ENCODE measurements around the gene TTC13. TPM values are rescaled to one million over a fixed set of nuclear protein-coding genes. Genes with fewer than 3 reads are reported as not detected.

TTC13 gene
- total RNA-seq, 1 experiment from 2014 or later: 12.3 TPM

DNA sequence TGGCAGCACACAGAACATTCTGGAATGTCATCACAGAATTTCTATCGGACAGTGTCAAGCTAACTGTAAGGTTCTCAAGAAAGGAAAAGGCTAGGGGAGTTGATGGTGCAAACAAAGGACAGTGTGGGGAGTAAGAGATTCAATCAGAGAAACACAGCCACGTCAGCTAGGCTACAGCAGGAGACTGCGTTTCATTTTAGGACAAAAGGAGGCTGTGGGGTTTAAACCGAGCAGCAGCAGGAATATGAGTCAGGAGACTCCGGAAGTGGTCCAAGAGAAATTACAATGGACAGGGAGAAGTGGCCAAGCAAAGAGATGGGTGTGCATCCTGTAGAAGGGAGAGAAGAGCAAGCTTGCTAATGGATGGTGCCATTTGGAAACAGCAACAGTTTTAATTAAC is 72.9 kb downstream of the TTC13 start:
- Histone ChIP-seq H3K36me3 (ENCODE audit: control insufficient read depth in 1 of 2, insufficient read depth in 2 of 2, low read length in 2 of 2) (no peaks in the 10 kb centered on the region; a peak in 1 of 4 replicates), H3K27me3 (ENCODE audit: insufficient read depth, low read length) (no peaks in the 10 kb centered on the region), H3K4me2 (ENCODE audit: low read length) (no peak overlapping the region), H3K9me3 (ENCODE audit: control insufficient read depth in 1 of 2, insufficient read depth in 1 of 2, low read depth in 1 of 2, low read length in 2 of 2) (no peaks in the 10 kb centered on the region), H3K9me2 (ENCODE audit: insufficient read depth) (no peaks in the 10 kb centered on the region), H3K27ac (ENCODE audit: low read depth, low read length) (no peak overlapping the region), H2AFZ (ENCODE audit: low read depth, low read length, poor library complexity, severe bottlenecking) (no peak overlapping the region), H3K4me3 (replicated peaks in 1 of 2; ENCODE audit: low read depth in 1 of 2, low read length in 2 of 2) (no peak overlapping the region), H3K4me1 (ENCODE audit: control insufficient read depth in 1 of 2, insufficient read depth in 2 of 2, low read length in 2 of 2) (no peaks in the 10 kb centered on the region), H3K79me2 (ENCODE audit: insufficient read depth, low read length) (no peaks in the 10 kb centered on the region), H3K9ac (ENCODE audit: low read length) (no peak overlapping the region), H4K20me1 (ENCODE audit: insufficient read depth) (no peaks in the 10 kb centered on the region)
- CTCF ChIA-PET: no interaction called here
- intact Hi-C loops (cut with micrococcal nuclease): no loop called here
- BruUV-seq (replicated peaks): no TSS peak
- TF ChIP-seq ZFX (IDR thresholded peaks at IDR 0.05) (no peak), EZH2phosphoT487 (IDR thresholded peaks at IDR 0.05; ENCODE audit: borderline replicate concordance) (no peak)
- RAD21 ChIA-PET (ENCODE audit: low non-redundant PET in 1 of 2, low total read pairs in 2 of 2, uncharacterized antibody in 2 of 2, unreplicated experiment in 2 of 2): no interaction called here
- ATAC-seq (no peak), DNase-seq (ENCODE audit: low read depth, low spot score) (no peak)
- POLR2A ChIA-PET: no interaction called here

DNA sequence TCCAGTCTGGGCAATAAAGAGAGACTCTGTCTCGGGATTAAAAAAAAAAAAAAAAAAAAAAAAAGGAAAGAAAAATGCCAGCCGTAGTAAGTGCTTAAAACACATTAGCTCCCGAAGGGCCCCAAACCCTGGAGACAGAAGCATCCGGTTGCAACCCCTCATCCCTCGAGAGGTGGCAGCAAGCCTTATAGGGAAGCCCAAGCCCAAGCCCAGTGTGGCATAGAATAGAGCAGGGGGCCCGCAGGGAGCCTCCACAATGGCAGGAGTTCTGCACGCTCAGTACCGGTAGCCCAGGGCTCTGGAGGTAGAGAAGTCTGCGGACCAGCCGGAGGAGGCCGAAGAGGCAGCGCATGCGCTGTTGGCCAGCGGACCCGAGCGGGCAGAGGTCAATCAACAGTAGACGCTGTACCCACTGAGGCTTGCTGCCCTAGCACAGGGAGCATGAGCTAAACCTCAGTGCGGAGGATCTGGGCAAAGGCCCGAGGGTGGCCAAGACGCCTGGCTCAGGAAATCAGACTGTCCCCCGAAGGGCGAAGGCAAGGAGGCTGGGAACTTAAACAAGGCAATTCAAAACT is 76.2 kb downstream of the TTC13 start:
- DNase-seq (ENCODE audit: low read depth, low spot score): no peak
- no peak overlapping the region for H2AFZ ChIP-seq (ENCODE audit: low read depth, low read length, poor library complexity, severe bottlenecking)
- H4K20me1 ChIP-seq (ENCODE audit: insufficient read depth): no peaks in the 10 kb centered on the region
- H3K9me2 ChIP-seq (ENCODE audit: insufficient read depth): no peaks in the 10 kb centered on the region
- no peaks in the 10 kb centered on the region for H3K9me3 ChIP-seq (ENCODE audit: control insufficient read depth in 1 of 2, insufficient read depth in 1 of 2, low read depth in 1 of 2, low read length in 2 of 2)
- no peak overlapping the region for H3K4me3 ChIP-seq (replicated peaks in 1 of 2; ENCODE audit: low read depth in 1 of 2, low read length in 2 of 2)
- ChIA-PET POLR2A (no interaction called here), CTCF (no interaction called here), RAD21 (ENCODE audit: low non-redundant PET in 1 of 2, low total read pairs in 2 of 2, uncharacterized antibody in 2 of 2, unreplicated experiment in 2 of 2) (no interaction called here)
- intact Hi-C loops (cut with micrococcal nuclease): no loop called here
- H3K4me1 ChIP-seq (ENCODE audit: control insufficient read depth in 1 of 2, insufficient read depth in 2 of 2, low read length in 2 of 2): no peaks in the 10 kb centered on the region
- no peak for ATAC-seq
- H3K27ac ChIP-seq (ENCODE audit: low read depth, low read length): no peak overlapping the region
- no peaks in the 10 kb centered on the region for H3K36me3 ChIP-seq (ENCODE audit: control insufficient read depth in 1 of 2, insufficient read depth in 2 of 2, low read length in 2 of 2)
- no peaks in the 10 kb centered on the region for H3K27me3 ChIP-seq (ENCODE audit: insufficient read depth, low read length)
- TF ChIP-seq ZBTB33 (IDR thresholded peaks at IDR 0.05; ENCODE audit: extremely low read depth, insufficient replicate concordance, low read length) (no peak), RAD21 (IDR thresholded peaks at IDR 0.05; ENCODE audit: low read depth) (no peak), POLR2AphosphoS5 (IDR thresholded peaks at IDR 0.05; ENCODE audit: low read depth, low read length) (no peak), EGR1 (IDR thresholded peaks at IDR 0.05; ENCODE audit: low read depth) (no peak), SIN3A (IDR thresholded peaks at IDR 0.05; ENCODE audit: low read depth) (no peak), MAX (IDR thresholded peaks at IDR 0.05) (no peak), FOSL1 (IDR thresholded peaks at IDR 0.05; ENCODE audit: low read depth) (no peak), EZH2phosphoT487 (IDR thresholded peaks at IDR 0.05; ENCODE audit: borderline replicate concordance) (no peak), ZNF274 (IDR thresholded peaks at IDR 0.05; ENCODE audit: low read depth, low read length) (no peak), SP1 (IDR thresholded peaks at IDR 0.05; ENCODE audit: low read depth) (no peak), CBX3 (IDR thresholded peaks at IDR 0.05; ENCODE audit: low read depth) (no peak)
- TF ChIP-seq, protein P1, sequence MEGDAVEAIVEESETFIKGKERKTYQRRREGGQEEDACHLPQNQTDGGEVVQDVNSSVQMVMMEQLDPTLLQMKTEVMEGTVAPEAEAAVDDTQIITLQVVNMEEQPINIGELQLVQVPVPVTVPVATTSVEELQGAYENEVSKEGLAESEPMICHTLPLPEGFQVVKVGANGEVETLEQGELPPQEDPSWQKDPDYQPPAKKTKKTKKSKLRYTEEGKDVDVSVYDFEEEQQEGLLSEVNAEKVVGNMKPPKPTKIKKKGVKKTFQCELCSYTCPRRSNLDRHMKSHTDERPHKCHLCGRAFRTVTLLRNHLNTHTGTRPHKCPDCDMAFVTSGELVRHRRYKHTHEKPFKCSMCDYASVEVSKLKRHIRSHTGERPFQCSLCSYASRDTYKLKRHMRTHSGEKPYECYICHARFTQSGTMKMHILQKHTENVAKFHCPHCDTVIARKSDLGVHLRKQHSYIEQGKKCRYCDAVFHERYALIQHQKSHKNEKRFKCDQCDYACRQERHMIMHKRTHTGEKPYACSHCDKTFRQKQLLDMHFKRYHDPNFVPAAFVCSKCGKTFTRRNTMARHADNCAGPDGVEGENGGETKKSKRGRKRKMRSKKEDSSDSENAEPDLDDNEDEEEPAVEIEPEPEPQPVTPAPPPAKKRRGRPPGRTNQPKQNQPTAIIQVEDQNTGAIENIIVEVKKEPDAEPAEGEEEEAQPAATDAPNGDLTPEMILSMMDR (IDR thresholded peaks at IDR 0.05 in 2 of 3, conservative IDR thresholded peaks at IDR 0.05 in 1 of 3; ENCODE audit: borderline replicate concordance in 1 of 3, insufficient read depth in 1 of 3, low read depth in 2 of 3, low read length in 2 of 3): no peak
- H3K79me2 ChIP-seq (ENCODE audit: insufficient read depth, low read length): no peaks in the 10 kb centered on the region
- BruUV-seq (replicated peaks): no TSS peak
- H3K9ac ChIP-seq (ENCODE audit: low read length): no peak overlapping the region
- no peak overlapping the region for H3K4me2 ChIP-seq (ENCODE audit: low read length)
